ENCODE results near the gene FRY.
A peak's percentile ranks its signal among the peaks of the same experiment; 100 is the strongest.

Gene FRY

DNA sequence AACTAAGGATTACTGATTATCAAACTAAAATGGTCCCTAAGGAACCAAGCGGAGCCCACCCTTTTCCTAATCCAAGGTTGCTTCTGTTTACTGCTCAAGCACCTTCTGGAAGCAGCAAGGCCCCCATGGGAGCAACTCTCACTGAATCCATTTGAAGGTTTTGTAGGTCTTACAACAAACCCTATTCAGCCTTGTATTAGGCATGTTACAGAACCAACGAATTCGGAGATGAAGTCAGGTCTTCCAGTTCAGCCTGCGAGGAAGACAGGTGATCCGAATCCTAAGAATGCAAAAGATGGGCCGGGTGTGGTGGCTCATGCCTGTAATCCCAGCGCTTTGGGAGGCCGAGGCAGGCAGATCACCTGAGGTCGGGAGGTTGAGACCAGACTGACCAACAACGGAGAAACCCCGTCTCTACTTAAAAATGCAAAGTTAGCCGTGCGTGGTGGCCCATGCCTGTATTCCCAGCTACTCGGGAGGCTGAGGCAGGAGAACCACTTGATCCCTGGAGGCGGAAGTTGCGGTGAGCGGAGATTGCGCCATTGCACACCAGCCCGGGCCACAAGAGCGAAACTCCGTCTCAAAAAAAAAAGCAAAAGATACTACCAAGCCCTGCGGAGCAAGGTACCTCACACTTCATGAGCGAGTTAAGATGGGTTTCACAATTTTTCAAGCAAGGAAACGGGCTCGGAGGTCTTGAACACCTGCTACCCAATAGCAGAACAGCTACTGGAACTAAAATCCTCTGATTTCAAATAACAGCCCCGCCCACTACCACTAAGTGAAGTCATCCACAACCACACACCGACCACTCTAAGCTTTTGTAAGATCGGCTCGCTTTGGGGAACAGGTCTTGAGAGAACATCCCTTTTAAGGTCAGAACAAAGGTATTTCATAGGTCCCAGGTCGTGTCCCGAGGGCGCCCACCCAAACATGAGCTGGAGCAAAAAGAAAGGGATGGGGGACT, 283.0 kb downstream of the FRY start:
- TF ChIP-seq, protein P1, sequence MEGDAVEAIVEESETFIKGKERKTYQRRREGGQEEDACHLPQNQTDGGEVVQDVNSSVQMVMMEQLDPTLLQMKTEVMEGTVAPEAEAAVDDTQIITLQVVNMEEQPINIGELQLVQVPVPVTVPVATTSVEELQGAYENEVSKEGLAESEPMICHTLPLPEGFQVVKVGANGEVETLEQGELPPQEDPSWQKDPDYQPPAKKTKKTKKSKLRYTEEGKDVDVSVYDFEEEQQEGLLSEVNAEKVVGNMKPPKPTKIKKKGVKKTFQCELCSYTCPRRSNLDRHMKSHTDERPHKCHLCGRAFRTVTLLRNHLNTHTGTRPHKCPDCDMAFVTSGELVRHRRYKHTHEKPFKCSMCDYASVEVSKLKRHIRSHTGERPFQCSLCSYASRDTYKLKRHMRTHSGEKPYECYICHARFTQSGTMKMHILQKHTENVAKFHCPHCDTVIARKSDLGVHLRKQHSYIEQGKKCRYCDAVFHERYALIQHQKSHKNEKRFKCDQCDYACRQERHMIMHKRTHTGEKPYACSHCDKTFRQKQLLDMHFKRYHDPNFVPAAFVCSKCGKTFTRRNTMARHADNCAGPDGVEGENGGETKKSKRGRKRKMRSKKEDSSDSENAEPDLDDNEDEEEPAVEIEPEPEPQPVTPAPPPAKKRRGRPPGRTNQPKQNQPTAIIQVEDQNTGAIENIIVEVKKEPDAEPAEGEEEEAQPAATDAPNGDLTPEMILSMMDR (IDR thresholded peaks at IDR 0.05; ENCODE audit: control insufficient read depth, extremely low read depth, insufficient read depth) = no peak
- peak overlapping the region; percentile 77 for H3K4me3 ChIP-seq (ENCODE audit: low read depth, low read length)
- DNase-seq (ENCODE audit: low read depth) = no peak

DNA sequence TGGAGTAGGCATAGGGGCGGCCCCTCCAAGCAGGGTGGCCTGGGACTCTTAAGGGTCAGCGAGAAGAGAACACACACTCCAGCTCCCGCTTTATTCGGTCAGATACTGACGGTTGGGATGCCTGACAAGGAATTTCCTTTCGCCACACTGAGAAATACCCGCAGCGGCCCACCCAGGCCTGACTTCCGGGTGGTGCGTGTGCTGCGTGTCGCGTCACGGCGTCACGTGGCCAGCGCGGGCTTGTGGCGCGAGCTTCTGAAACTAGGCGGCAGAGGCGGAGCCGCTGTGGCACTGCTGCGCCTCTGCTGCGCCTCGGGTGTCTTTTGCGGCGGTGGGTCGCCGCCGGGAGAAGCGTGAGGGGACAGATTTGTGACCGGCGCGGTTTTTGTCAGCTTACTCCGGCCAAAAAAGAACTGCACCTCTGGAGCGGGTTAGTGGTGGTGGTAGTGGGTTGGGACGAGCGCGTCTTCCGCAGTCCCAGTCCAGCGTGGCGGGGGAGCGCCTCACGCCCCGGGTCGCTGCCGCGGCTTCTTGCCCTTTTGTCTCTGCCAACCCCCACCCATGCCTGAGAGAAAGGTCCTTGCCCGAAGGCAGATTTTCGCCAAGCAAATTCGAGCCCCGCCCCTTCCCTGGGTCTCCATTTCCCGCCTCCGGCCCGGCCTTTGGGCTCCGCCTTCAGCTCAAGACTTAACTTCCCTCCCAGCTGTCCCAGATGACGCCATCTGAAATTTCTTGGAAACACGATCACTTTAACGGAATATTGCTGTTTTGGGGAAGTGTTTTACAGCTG, 283.9 kb downstream of the FRY start, which contains the start of the genes BRCA2 and ZAR1L:
TSS of gene BRCA2 (plus strand) at position 271 of the 790 bp plus-strand sequence. CDS start 953 bp downstream, outside the sequence.
TSS of gene ZAR1L (minus strand) at position 126 of the 790 bp plus-strand sequence. CDS start 3,438 bp downstream, outside the sequence.
- H3K4me3 ChIP-seq (ENCODE audit: low read depth, low read length) = peak within 1 kb of the TSS; percentile 77
- no peak for DNase-seq (ENCODE audit: low read depth)
- TF ChIP-seq, protein P1 (IDR thresholded peaks at IDR 0.05; ENCODE audit: control insufficient read depth, extremely low read depth, insufficient read depth) = no peak

DNA sequence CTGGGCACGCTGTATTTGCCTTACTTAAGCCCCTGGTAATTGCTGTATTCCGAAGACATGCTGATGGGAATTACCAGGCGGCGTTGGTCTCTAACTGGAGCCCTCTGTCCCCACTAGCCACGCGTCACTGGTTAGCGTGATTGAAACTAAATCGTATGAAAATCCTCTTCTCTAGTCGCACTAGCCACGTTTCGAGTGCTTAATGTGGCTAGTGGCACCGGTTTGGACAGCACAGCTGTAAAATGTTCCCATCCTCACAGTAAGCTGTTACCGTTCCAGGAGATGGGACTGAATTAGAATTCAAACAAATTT, 284.4 kb downstream of the FRY start:
- DNase-seq (ENCODE audit: low read depth) = no peak
- H3K4me3 ChIP-seq (ENCODE audit: low read depth, low read length) = peak overlapping the region; percentile 77
- TF ChIP-seq, protein P1 (IDR thresholded peaks at IDR 0.05; ENCODE audit: control insufficient read depth, extremely low read depth, insufficient read depth) = no peak

DNA sequence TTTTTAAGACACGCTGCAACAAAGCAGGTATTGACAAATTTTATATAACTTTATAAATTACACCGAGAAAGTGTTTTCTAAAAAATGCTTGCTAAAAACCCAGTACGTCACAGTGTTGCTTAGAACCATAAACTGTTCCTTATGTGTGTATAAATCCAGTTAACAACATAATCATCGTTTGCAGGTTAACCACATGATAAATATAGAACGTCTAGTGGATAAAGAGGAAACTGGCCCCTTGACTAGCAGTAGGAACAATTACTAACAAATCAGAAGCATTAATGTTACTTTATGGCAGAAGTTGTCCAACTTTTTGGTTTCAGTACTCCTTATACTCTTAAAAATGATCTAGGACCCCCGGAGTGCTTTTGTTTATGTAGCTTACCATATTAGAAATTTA, 284.9 kb downstream of the FRY start:
- H3K4me3 ChIP-seq (ENCODE audit: low read depth, low read length) = peak overlapping the region; percentile 77
- DNase-seq (ENCODE audit: low read depth) = no peak
- TF ChIP-seq, protein P1 (IDR thresholded peaks at IDR 0.05; ENCODE audit: control insufficient read depth, extremely low read depth, insufficient read depth) = no peak

DNA sequence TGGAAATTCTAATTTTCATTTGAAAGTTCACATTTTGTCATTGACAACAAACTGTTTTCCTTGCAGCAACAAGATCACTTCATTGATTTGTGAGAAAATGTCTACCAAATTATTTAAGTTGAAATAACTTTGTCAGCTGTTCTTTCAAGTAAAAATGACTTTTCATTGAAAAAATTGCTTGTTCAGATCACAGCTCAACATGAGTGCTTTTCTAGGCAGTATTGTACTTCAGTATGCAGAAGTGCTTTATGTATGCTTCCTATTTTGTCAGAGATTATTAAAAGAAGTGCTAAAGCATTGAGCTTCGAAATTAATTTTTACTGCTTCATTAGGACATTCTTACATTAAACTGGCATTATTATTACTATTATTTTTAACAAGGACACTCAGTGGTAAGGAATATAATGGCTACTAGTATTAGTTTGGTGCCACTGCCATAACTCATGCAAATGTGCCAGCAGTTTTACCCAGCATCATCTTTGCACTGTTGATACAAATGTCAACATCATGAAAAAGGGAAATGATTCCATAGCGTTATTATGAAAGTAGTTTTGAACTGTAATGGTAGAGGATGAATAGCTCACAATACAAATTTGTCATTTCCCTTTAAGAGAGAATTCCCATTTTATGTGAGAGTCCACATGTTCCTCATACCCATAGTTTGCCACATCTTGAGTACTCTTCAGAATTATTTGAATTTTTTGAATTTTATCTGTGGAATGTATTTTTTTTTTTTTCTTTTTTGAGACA, 286.3 kb downstream of the FRY start:
- DNase-seq (ENCODE audit: low read depth) = no peak
- H3K4me3 ChIP-seq (ENCODE audit: low read depth, low read length) = no peak overlapping the region

DNA sequence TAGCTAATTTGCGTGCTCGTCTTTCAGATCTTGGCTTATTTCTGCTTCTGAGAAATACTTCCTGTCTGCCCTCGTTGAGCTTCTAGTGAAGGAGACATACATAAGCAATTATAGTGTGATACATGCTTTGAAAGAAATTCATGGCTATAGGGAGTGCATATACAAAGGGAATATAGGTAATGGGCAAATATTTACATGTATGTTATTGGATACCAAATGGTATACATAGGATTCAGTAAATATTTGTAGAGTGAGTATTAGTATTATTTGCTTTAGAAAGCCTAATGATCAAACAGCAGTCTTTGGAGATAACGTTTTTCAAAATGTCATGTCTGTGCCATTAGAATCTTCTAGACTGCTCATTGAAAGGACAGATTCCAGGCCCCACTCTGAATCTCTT, 289.0 kb downstream of the FRY start:
- H3K4me3 ChIP-seq (ENCODE audit: low read depth, low read length) = no peak overlapping the region
- TF ChIP-seq, protein P1 (IDR thresholded peaks at IDR 0.05; ENCODE audit: control insufficient read depth, extremely low read depth, insufficient read depth) = no peak
- no peak for DNase-seq (ENCODE audit: low read depth)

More for the DNA sequence above, 286.3 kb downstream of the FRY start:
- TF ChIP-seq, protein P1 (IDR thresholded peaks at IDR 0.05; ENCODE audit: control insufficient read depth, extremely low read depth, insufficient read depth) = no peak

All from LNCaP clone FGC (cell line).